HG02885 (cell line): ENCODE measurements around the gene DRAXIN.

Experiments
- ATAC-seq: cut with Tn5 transposase; IDR thresholded peaks from one replicate; pipeline ENCODE4 v1.9.1; 2021; ENCODE audit warnings: mild to moderate bottlenecking; ENCODE audit not compliant: unreplicated experiment, poor library complexity

DRAXIN gene

GRCh38 chr1:11731691-11732283 is 40.3 kb downstream of the DRAXIN start:
- ATAC-seq, result no peak

DNA sequence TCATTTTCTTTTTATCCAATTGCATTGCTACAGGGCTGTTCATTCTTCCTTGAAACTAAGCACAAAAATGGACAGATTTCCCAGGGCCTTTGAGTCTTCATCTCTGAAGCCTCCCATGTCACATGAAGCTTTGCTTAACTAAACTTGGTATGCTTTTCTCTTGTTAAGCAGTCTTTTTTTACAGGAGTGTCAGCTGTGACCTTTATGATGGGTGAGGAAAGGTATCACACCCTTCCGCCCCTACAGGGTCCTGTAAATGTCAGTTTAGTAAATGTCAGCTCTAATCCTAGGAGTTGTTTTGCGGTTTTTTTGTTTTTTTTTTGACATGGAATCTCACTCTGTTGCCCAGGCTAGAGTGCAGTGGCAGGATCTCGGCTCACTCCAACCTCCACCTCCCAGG is 41.8 kb downstream of the DRAXIN start:
- no peak for ATAC-seq

DNA sequence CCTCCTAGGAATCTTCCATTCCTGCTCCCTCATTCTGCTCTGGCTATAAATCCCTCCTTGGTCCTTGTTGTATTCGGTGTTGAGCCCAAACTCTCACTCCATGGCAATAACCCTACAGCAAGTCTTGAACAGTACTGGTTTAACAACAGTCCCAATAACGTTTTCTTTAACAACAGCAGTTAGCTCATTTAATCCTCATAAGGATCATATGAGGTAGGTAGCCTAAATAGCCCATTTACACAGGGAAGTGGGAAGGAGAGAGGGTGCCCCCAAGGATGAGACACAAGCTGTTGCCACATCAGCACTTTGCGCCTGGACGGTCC is 44.0 kb downstream of the DRAXIN start:
- no peak for ATAC-seq

DNA sequence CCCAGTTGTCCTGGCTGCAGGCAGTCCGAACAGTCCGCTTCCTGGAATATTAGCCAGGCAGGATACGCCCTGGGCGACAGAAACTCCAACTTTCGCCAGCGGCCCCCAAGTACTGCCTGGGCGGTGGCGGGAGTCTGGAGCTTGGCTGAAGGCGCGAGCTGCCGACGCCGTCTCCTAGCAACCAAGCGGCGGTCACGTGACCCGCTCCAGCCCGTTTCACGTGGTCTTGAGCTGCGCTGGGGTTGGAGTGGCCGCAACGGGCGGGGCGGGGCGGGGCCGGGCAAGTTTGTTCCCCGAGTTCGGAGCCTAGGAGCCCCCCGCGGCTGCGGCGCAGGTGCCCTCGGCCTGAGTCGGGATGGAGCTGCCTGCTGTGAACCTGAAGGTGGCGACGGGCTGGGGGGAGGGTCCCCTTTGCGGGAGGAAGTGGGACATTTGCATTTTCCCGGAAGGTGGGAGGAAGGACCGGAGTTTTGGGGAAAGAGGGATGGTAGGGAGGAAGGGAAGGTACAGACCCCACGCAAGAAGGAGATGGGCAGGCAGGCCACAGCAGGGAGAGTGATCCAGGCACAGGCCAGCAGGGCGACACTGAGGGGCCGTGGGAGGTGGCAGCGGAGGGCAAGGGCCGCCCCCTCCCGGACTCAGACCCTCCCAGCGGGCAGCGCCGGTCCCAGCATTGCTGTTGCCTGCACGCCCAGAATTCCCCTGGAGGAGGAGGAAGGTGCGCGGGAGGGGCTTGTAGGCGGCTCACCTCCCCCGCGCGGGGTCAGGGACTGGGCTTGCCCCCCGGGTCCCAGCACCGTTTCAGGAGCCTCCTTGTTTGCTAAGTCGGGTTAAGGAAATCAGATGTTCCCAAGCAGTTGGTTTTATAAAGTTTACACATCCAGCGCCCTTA is 44.6 kb downstream of the DRAXIN start, which contains the start of gene AGTRAP:
Gene AGTRAP (plus strand): TSS at position 283 of the 892 bp plus-strand sequence. CDS start 73 bp downstream, at position 356.
- ATAC-seq, result peak; percentile 67

DNA sequence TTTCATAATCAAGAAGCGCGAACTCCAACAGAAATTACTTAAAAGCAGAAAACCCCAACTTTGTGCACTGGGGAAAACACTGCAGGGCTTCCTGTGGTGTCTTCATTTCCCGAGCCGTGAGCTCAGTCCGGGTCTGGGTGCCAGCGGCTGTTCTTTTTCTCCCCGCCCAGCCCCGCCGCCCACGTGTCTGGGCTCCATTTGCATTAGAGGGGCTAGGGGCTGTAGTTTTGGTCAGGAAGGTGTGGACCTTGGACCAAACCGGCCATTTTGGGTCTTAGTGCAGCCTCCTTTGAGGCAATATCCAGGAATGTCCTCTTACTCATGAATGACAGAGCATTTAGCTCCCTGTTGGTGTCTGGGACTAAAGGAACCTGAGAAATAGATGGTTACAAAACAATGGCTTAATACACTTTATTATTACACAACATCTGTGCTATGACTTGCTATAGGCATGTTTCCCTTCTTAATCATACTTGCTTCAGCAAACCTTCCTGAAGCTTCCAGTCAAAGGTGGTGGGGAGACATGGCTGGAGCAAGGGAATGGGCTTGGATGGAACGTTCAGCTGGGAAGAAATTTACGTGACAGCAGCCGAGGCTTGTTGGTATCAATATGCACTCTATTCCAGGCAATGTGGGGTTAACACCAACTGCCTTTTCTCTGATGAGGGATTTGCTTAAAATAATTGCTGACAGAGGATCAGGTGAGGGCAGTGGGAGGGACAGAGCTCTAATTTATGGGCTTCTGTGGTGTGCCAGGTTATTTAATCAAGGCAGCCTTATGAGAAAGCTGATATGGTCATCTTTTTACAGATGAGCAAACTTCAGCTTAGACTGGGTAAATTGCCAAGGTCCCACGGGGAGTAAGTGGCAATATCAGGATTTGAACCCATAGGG is 45.5 kb downstream of the DRAXIN start:
- ATAC-seq, result no peak

GRCh38 chr1:11738096-11738495 is 46.6 kb downstream of the DRAXIN start:
- ATAC-seq, result no peak

GRCh38 chr1:11738783-11739182 is 47.3 kb downstream of the DRAXIN start:
- no peak for ATAC-seq

DNA sequence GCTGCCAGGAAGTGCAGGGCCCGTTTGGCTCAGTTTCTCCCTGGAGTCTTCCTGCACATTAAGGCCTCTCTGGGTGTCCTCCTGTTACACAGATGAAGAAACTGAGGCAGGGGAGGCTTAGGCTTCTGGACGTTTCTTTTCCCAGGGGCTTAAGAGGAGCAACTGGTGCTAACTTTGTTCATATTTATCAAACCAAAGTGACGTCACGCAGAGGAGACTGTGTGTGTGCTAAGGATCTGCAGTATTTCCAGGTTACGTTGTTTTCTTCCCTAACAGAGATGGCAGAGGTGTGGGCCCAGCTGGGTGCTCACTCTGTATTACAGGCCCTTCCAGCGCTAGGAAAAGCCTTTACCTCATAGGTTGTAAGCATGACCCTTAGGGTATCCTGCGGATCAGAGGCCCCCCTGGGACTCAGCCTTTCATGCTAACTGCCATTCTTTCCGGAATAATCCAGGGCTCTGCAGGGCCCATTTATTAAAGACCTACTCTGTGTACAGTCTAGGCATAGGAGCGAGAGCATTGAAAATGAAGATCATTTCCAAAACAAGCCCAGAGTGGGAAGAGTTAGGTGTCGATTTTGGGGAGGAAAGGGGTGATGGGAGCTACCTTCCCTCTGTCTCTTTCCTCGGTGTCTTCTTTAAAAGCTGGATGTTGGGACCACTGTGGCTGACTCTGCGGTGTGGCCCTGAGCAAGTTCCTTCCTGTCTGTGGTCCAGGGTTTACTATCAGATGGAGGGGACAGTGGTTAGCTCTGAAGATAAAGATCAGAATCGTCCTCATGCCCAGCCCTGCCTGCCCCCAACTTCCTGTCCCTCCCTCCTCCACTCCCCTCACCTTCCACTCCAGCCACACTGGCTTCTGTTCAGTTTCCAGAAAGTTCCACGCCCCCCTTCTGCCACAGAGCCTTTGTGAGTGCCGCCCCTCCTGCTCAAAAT is 49.0 kb downstream of the DRAXIN start:
- ATAC-seq, result no peak

DNA sequence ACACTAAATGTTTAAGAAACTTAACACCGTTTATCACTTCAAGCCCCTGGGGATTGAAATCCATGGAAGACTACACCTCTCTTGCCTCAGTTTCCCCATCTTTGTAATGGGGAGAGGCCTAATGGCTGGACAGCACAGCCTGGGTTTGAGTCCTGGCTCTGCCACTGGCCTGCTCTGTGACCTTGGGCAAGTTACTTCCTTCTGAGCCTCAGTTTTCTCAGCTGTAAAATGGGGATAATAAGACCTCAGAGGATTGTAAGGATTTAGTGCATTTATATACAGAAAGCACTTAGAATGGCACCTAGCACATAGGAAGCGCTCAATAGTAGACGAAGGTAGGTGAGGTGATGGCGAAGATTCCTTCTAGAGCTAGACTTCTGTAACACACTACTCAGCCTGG is 50.0 kb downstream of the DRAXIN start:
- ATAC-seq, result no peak

DNA sequence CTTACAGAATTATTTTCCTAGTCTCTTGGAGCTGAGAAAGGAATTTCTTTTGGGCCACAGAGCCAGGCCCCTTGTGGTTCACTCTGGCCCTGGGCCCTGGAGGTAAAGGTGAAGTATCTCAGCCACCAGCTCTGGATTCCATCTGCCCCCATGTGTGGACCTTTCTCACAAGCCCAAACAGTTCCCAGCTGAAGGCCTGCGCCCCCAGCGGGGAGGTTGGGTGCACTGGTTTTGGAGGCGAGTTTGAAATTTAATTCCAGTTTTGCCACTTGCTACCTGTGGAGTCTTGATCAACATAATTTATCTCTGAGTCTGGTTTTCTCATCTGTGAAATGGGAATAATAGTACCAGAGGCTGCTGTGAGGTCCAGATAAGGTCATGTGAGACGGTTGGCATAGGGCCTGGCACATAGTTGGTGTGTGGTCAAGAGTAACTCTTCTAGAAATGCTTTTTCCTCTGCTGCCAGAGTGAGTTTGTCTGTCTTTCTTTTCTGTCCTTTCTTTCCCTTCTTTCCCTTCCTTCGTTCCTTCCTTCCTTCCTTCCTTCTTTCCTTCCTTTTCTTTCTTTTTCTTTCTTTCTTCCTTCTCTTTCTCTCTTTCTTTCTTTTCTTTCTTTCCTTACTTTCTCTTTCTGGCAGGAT is 50.5 kb downstream of the DRAXIN start:
- no peak for ATAC-seq

- ATAC-seq, result no peak
Observed at GRCh38 chr1:11744287-11744686, 52.8 kb downstream of the DRAXIN start.

- no peak for ATAC-seq
Observed at GRCh38 chr1:11746092-11746491, 54.6 kb downstream of the DRAXIN start.

GRCh38 chr1:11746795-11747487 is 55.4 kb downstream of the DRAXIN start:
- ATAC-seq, result no peak

DNA sequence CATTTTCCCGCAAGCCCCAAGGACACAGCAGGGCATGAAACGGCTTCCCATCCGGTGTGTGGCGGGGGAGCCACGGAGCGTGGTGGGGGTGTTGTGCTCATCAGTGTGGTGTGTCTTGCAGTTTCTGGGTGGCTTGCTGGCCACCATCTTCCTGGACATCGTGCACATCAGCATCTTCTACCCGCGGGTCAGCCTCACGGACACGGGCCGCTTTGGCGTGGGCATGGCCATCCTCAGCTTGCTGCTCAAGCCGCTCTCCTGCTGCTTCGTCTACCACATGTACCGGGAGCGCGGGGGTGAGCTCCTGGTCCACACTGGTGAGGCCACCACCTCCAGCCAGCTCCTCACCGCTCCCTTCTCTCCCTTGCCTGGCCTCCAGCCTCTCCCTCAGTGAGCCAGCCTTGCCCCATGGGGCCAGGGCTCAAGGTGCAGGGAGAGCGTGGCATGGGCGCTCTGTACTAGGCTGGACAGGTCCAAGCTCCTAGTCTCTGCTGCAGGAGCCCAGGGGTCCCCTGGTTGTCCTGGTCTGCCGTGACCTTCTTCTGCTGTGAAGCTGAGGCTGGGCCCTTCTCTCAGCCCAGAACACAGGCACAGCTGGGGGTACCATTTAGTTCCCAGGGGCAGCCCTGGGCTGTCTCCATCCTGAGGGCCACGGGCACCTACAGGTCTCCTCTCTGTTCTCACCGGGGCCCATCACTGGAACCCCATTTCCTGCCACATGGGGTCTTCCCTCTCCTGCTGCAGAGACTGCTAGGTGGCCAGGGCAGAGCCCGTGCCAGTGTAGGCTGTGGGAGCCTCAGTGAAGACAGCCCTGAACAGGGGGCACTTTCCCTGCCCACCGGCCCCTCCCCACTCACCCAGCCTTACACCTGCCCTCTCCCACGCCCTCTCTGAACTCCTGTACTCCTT is 57.0 kb downstream of the DRAXIN start:
- ATAC-seq, result no peak

GRCh38 chr1:11749203-11749689 is 57.7 kb downstream of the DRAXIN start:
- no peak for ATAC-seq

DNA sequence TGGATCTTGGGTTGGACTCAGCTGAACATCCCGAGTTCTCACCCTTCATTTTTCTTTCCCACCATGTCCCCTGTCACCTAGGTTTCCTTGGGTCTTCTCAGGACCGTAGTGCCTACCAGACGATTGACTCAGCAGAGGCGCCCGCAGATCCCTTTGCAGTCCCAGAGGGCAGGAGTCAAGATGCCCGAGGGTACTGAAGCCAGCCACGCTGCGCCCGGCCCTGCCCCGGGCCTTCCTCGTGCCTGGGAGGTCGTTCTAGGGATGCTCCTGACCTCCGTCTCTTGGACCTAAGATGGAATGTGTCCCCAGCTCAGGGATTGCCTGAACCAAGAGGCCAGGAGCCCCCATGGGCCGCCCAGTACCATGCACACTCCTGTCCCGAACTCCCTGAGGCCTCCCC is 58.5 kb downstream of the DRAXIN start:
- ATAC-seq, result no peak

DNA sequence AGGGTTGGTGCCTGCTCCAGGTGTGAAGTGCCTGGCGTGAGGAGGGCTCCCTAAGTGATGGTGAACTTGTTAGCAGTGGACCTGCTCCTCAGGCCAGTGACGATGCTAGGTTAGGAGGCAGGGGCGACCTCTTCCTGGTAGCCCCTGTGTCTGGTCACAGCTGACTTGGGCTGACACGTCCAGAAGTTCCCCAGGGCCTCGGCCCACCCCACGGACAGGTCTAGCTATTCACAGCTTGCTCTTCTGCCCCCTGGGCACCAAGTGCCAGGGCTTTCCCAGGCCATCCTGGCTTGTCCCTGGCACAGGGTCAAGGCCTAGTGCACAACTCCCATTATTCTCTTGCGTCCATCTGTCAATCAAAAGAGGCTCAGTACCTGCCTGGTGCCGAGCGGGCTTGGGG is 59.6 kb downstream of the DRAXIN start:
- no peak for ATAC-seq
